GM12872 (cell line): ENCODE measurements around the gene EBP.
A peak's percentile ranks its signal among the peaks of the same experiment; 100 is the strongest.

ENCODE experiments used
- CTCF ChIP-seq: IDR thresholded peaks from 3 replicates; pipeline ENCODE4 v1.5.1; 2011; ENCODE audit warnings: low read depth, mild to moderate bottlenecking, low read length, moderate library complexity; ENCODE audit not compliant: insufficient read depth

EBP gene

GRCh38 chrX:48531358-48531959 is 9.9 kb downstream of the EBP start:
- no peak for TF ChIP-seq CTCF

GRCh38 chrX:48532161-48532560 is 10.6 kb downstream of the EBP start:
- no peak for TF ChIP-seq CTCF

GRCh38 chrX:48533165-48533564 is 11.6 kb downstream of the EBP start:
- TF ChIP-seq CTCF = no peak

GRCh38 chrX:48538641-48539344 is 17.2 kb downstream of the EBP start:
- TF ChIP-seq CTCF = no peak

GRCh38 chrX:48539345-48540027 is 17.9 kb downstream of the EBP start, which contains the start of gene TBC1D25:
Gene TBC1D25 (plus strand): TSS chrX:48539714. CDS start chrX:48539798, 84 bp downstream.
- TF ChIP-seq CTCF = peak; percentile 43; the same call in 2 of the 3 replicates

GRCh38 chrX:48540028-48540375 is 18.4 kb downstream of the EBP start:
- TF ChIP-seq CTCF = no peak

GRCh38 chrX:48540480-48540879 is 18.9 kb downstream of the EBP start:
- TF ChIP-seq CTCF = no peak
